Lower lobe of right lung (tissue), 2 donors: ENCODE measurements around the gene VCL. TPM values are rescaled to one million over a fixed set of nuclear protein-coding genes. Genes with fewer than 3 reads are reported as not detected.

Source experiments
- ATAC-seq, 2 donors: fragments of 200-7000 bp; cut with Tn5 transposase; one replicate each; pipeline ENCODE4 v1.9.1; 2020 to 2022; ENCODE audit warnings: mild to moderate bottlenecking in 2 of 2, moderate library complexity in 2 of 2
- DNase-seq: peaks from one replicate; pipeline ENCODE4 v3.0.0-alpha.2; 2020
- H3K27ac ChIP-seq: fragments of 200-600 bp; one replicate; pipeline ENCODE4 v1.8.0; 2022
- H3K27me3 ChIP-seq: fragments of 200-600 bp; one replicate; pipeline ENCODE4 v1.8.0; 2022; ENCODE audit warnings: low read depth
- H3K36me3 ChIP-seq: fragments of 200-600 bp; one replicate; pipeline ENCODE4 v1.8.0; 2022; ENCODE audit warnings: mild to moderate bottlenecking
- H3K4me1 ChIP-seq: fragments of 200-600 bp; one replicate; pipeline ENCODE4 v1.8.0; 2022
- H3K4me3 ChIP-seq: fragments of 200-600 bp; one replicate; pipeline ENCODE4 v1.8.0; 2022; ENCODE audit warnings: mild to moderate bottlenecking
- H3K9me3 ChIP-seq: fragments of 200-600 bp; one replicate; pipeline ENCODE4 v1.8.0; 2022
- CTCF ChIP-seq: fragments of 200-600 bp; IDR thresholded peaks from one replicate; pipeline ENCODE4 v1.8.0; 2022; ENCODE audit warnings: antibody characterized with exemption, mild to moderate bottlenecking
- intact Hi-C: fragments of 100-400 bp; cut with DNase I; formaldehyde crosslinking; loops from one replicate; pipeline ENCODE4 v1.11.0; 2022
- total RNA-seq: library from RNA; stranded (reverse); fragmentation: NEBNext Ultra II Directional; extraction: Animal tissue kit (Norgen Biotek cat#: 25700); gene quantifications from one replicate; pipeline ENCODE4 v1.2.1, GENCODE V29; 2021
- donor health status: DM: no; HTN: yes; CAD: no; lungs with severe emphysema.

Gene VCL
- total RNA-seq, 1 donor from 2014 or later, result 106 TPM

- Histone ChIP-seq H3K4me3 (no peak overlapping the region), H3K4me1 (peaks cover 4% of the 10 kb centered on the region), H3K27me3 (no peaks in the 10 kb centered on the region), H3K27ac (no peak overlapping the region), H3K9me3 (no peaks in the 10 kb centered on the region), H3K36me3 (peaks cover 100% of the 10 kb centered on the region)
- intact Hi-C loops, result no loop called here
- TF ChIP-seq CTCF, result no peak
- ATAC-seq (no peak), DNase-seq (no peak)
Measured at GRCh38 chr10:74120911-74121310, 123.0 kb downstream of the VCL start.

DNA sequence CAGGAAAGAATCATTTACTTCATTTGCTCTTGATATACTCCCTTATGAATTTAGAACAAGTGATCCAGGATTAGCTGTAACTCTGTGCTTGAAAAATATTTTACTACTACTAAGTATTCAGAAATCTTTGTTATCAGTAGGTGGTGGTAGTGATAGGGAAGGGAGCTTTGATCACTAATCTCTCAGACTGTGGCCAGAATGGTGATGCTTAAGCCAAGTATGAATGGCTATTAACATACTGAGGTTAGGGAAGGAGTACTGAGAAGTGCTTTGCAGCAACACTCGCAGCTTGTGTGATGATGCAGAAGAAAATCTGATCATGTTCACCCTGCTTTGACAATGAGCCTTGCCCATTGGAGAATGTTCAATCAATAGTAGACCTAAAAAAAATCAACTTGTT is 123.5 kb downstream of the VCL start:
- no peaks in the 10 kb centered on the region for H3K9me3 ChIP-seq
- ATAC-seq (no peak), DNase-seq (no peak)
- peaks cover 4% of the 10 kb centered on the region for H3K4me1 ChIP-seq
- H3K36me3 ChIP-seq, result peaks cover 100% of the 10 kb centered on the region
- no peak overlapping the region for H3K4me3 ChIP-seq
- intact Hi-C loops, result no loop called here
- no peak for TF ChIP-seq CTCF
- no peak overlapping the region for H3K27ac ChIP-seq
- H3K27me3 ChIP-seq, result no peaks in the 10 kb centered on the region

DNA sequence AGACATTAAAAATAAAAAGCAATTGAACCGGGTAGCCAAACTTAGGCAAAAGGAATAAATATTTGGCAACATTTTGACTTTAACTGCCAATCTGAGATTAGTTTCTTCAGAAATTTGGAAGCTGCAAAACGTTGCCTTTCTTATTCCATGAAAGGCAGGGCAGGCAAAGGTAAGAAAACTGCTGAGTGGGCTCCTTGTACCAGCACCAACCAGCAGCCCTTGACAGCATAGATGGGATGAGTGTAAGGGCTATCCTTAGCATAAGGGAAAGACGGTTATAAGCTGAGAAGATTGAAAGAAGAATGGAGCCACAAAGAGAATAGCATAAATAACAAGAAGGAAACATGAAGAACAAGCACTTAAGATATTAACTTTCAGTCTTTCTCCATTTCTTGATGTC is 124.1 kb downstream of the VCL start:
- Histone ChIP-seq H3K4me1 (peaks cover 4% of the 10 kb centered on the region), H3K9me3 (no peaks in the 10 kb centered on the region), H3K27ac (no peak overlapping the region), H3K27me3 (no peaks in the 10 kb centered on the region), H3K36me3 (peaks cover 100% of the 10 kb centered on the region), H3K4me3 (no peak overlapping the region)
- no peak for ATAC-seq
- intact Hi-C loops, result no loop called here
- no peak for TF ChIP-seq CTCF
- no peak for DNase-seq

- no peaks in the 10 kb centered on the region for H3K9me3 ChIP-seq
- ATAC-seq, result no peak
- H3K27ac ChIP-seq, result no peak overlapping the region
- no peak overlapping the region for H3K4me3 ChIP-seq
- DNase-seq, result no peak
- intact Hi-C loops, result no loop called here
- peaks cover 100% of the 10 kb centered on the region for H3K36me3 ChIP-seq
- H3K4me1 ChIP-seq, result peaks cover 4% of the 10 kb centered on the region
- no peaks in the 10 kb centered on the region for H3K27me3 ChIP-seq
- TF ChIP-seq CTCF, result no peak
Measured at GRCh38 chr10:74123081-74123480, 125.2 kb downstream of the VCL start.

GRCh38 chr10:74133923-74134820 is 136.3 kb downstream of the VCL start:
- peaks cover 95% of the 10 kb centered on the region for H3K36me3 ChIP-seq

More at GRCh38 chr10:74133923-74134820, 136.3 kb downstream of the VCL start:
- DNase-seq (no peak), ATAC-seq (no peak)
- intact Hi-C loops, result no loop called here
- TF ChIP-seq CTCF, result no peak
- Histone ChIP-seq H3K27me3 (no peaks in the 10 kb centered on the region), H3K4me1 (no peaks in the 10 kb centered on the region), H3K9me3 (no peaks in the 10 kb centered on the region), H3K4me3 (no peak overlapping the region), H3K27ac (no peak overlapping the region)
